ENCODE results near the gene SARS2. TPM values are rescaled to one million over a fixed set of nuclear protein-coding genes. Genes with fewer than 3 reads are reported as not detected.

SARS2 gene
- total RNA-seq, 1 experiment from 2014 or later, result 57.4 TPM

- Histone ChIP-seq H4K20me1 (ENCODE audit: control insufficient read depth, insufficient read depth, insufficient read length) (no peaks in the 10 kb centered on the region), H3K9ac (ENCODE audit: extremely low read depth, insufficient read length, low read length) (no peak overlapping the region), H3K27ac (ENCODE audit: insufficient read length, low read depth, low read length) (no peak overlapping the region), H3T11ph (ENCODE audit: low read length) (no peak overlapping the region), H4K5ac (ENCODE audit: insufficient read length, low read depth, low read length) (no peak overlapping the region), H3K23me2 (ENCODE audit: insufficient read length, low read depth, low read length, poor library complexity, severe bottlenecking) (no peaks in the 10 kb centered on the region), H3K14ac (ENCODE audit: insufficient read depth, low read length) (no peak overlapping the region), H3K18ac (ENCODE audit: insufficient read length, low read depth, low read length) (no peak overlapping the region), H3K79me2 (ENCODE audit: insufficient read depth, low read length) (no peaks in the 10 kb centered on the region), H2BK12ac (ENCODE audit: insufficient read length, low read depth, low read length) (no peak overlapping the region), H3K4me2 (ENCODE audit: insufficient read depth, insufficient read length, low read length) (no peak overlapping the region), H3K23ac (ENCODE audit: insufficient read length, low read depth, low read length) (no peak overlapping the region), H3K56ac (ENCODE audit: insufficient read length, low read depth, low read length) (no peak overlapping the region), H4K91ac (ENCODE audit: insufficient read length, low read depth, low read length) (no peak overlapping the region), H2BK20ac (ENCODE audit: low read depth, low read length, poor library complexity, severe bottlenecking) (no peak overlapping the region), H3K4ac (ENCODE audit: low read depth, low read length) (no peak overlapping the region), H3K9me3 (ENCODE audit: control insufficient read depth, low read depth, low read length) (no peaks in the 10 kb centered on the region), H2AK5ac (ENCODE audit: insufficient read length, low read length) (no peak overlapping the region), H2BK15ac (ENCODE audit: low read depth, low read length) (no peak overlapping the region), H2AFZ (ENCODE audit: low read length) (no peak overlapping the region), H2BK5ac (ENCODE audit: insufficient read length, low read length) (no peak overlapping the region), H3K79me1 (ENCODE audit: insufficient read depth, low read depth, low read length, poor library complexity, severe bottlenecking) (no peaks in the 10 kb centered on the region), H2BK120ac (ENCODE audit: low read depth, low read length, poor library complexity, severe bottlenecking) (no peak overlapping the region), H4K8ac (replicated peaks; ENCODE audit: insufficient read length, low read depth, low read length) (no peak overlapping the region), H3K27me3 (ENCODE audit: insufficient read depth, low read length) (no peaks in the 10 kb centered on the region), H3K4me1 (ENCODE audit: insufficient read depth, low read length) (no peaks in the 10 kb centered on the region)
- Mint-ChIP-seq H3K27ac (peak overlapping the region in 1 of 3 experiments; percentile 59; a peak in 1 of 7 replicates), H3K27me3 (ENCODE audit: low read depth) (peaks cover 8% of the 10 kb centered on the region), H3K36me3 (ENCODE audit: insufficient read depth in 1 of 3, low read depth in 3 of 3) (no peaks in the 10 kb centered on the region), H3K4me3 (no peak overlapping the region), H3K4me1 (peaks cover under 1 to 2% of the 10 kb centered on the region in 2 experiments; a peak in 3 of 4 replicates), H3K9me3 (no peaks in the 10 kb centered on the region)
- WGBS (ENCODE audit: extremely low coverage, insufficient read length, low lambda C conversion rate), result no CpG with 5 or more reads among the region's 14 CpGs
- TF ChIP-seq, protein P1, sequence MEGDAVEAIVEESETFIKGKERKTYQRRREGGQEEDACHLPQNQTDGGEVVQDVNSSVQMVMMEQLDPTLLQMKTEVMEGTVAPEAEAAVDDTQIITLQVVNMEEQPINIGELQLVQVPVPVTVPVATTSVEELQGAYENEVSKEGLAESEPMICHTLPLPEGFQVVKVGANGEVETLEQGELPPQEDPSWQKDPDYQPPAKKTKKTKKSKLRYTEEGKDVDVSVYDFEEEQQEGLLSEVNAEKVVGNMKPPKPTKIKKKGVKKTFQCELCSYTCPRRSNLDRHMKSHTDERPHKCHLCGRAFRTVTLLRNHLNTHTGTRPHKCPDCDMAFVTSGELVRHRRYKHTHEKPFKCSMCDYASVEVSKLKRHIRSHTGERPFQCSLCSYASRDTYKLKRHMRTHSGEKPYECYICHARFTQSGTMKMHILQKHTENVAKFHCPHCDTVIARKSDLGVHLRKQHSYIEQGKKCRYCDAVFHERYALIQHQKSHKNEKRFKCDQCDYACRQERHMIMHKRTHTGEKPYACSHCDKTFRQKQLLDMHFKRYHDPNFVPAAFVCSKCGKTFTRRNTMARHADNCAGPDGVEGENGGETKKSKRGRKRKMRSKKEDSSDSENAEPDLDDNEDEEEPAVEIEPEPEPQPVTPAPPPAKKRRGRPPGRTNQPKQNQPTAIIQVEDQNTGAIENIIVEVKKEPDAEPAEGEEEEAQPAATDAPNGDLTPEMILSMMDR (conservative IDR thresholded peaks at IDR 0.05), result no peak
- no peak for DNase-seq
Measured at GRCh38 chr19:38893341-38893771, 37.2 kb downstream of the SARS2 start.
